Prostate gland (tissue), 2 donors: ENCODE results near the gene BAZ1B.

ENCODE experiments used
- CTCF ChIP-seq, 4 experiments: fragments of 200-600 bp in 2 of 4; fragments of 450-650 bp in 2 of 4; sonication (generic) in 2 of 4; IDR thresholded peaks; 1 replicate in 3 of 4; 2 replicates in 1 of 4; pipeline ENCODE4 v1.5.1; 2016 to 2019; ENCODE audit warnings: antibody characterized with exemption in 4 of 4, mild to moderate bottlenecking in 2 of 4, moderate library complexity in 2 of 4
- POLR2A ChIP-seq: fragments of 450-650 bp; IDR thresholded peaks from one replicate; pipeline ENCODE4 v1.6.1; 2016; ENCODE audit warnings: antibody characterized with exemption, mild to moderate bottlenecking

- TF ChIP-seq CTCF (IDR thresholded peaks at IDR 0.05) (no peak), POLR2A (no peak)
Observed at GRCh38 chr7:73482746-73483145, 39.3 kb downstream of the BAZ1B start.
